Endodermal cell (in vitro differentiated cells): ENCODE data around the gene NPFFR2. TPM values are rescaled to one million over a fixed set of nuclear protein-coding genes. Genes with fewer than 3 reads are reported as not detected.

ENCODE experiments used
- DNase-seq: peaks from one replicate; pipeline ENCODE4 v3.0.0-alpha.2; 2017
- H3K27ac ChIP-seq: 2 replicates; pipeline ENCODE4 v1.5.1; 2013; ENCODE audit warnings: mild to moderate bottlenecking, low read depth, low read length, moderate library complexity
- H3K27me3 ChIP-seq: 2 replicates; pipeline ENCODE4 v1.6.1; 2013; ENCODE audit warnings: mild to moderate bottlenecking, low read length, moderate library complexity; ENCODE audit not compliant: insufficient read depth, control insufficient read depth, poor library complexity, severe bottlenecking
- H3K36me3 ChIP-seq: 2 replicates; pipeline ENCODE4 v1.7.0; 2013; ENCODE audit warnings: mild to moderate bottlenecking, low read length, moderate library complexity; ENCODE audit not compliant: control insufficient read depth, insufficient read depth
- H3K4me1 ChIP-seq: one replicate; pipeline ENCODE4 v1.7.0; 2013; ENCODE audit warnings: low read length; ENCODE audit not compliant: control insufficient read depth, insufficient read depth
- H3K4me3 ChIP-seq: 2 replicates; pipeline ENCODE4 v1.5.1; 2013; ENCODE audit warnings: mild to moderate bottlenecking, low read length, moderate library complexity
- H3K9ac ChIP-seq: 2 replicates; pipeline ENCODE4 v1.6.1; 2013; ENCODE audit warnings: mild to moderate bottlenecking, low read length, moderate library complexity; ENCODE audit not compliant: poor library complexity, severe bottlenecking; ENCODE audit errors: extremely low read depth
- H3K9me3 ChIP-seq: 2 replicates; pipeline ENCODE4 v1.6.1; 2013; ENCODE audit warnings: mild to moderate bottlenecking, low read length, moderate library complexity; ENCODE audit not compliant: control insufficient read depth
- H3K27ac Mint-ChIP-seq: 2 replicates; pipeline ENCODE4 v1.8.0; 2020; ENCODE audit warnings: mixed read lengths
- H3K27me3 Mint-ChIP-seq: 2 replicates; pipeline ENCODE4 v1.8.0; 2021; ENCODE audit warnings: mild to moderate bottlenecking, mixed read lengths; ENCODE audit not compliant: insufficient read depth
- H3K36me3 Mint-ChIP-seq: 2 replicates; pipeline ENCODE4 v1.8.0; 2020; ENCODE audit warnings: low read depth, mixed read lengths
- H3K4me1 Mint-ChIP-seq: 2 replicates; pipeline ENCODE4 v1.8.0; 2020; ENCODE audit warnings: mixed read lengths
- H3K4me3 Mint-ChIP-seq: 2 replicates; pipeline ENCODE4 v1.8.0; 2020; ENCODE audit warnings: mild to moderate bottlenecking, moderate library complexity, mixed read lengths
- H3K9me3 Mint-ChIP-seq: 2 replicates; pipeline ENCODE4 v1.8.0; 2020; ENCODE audit warnings: mild to moderate bottlenecking, mixed read lengths
- WGBS, 2 experiments: methylation state at CpG; one replicate each; pipeline versions ENCODE4 v1.1.5 to v1.1.7; 2013; ENCODE audit warnings: missing lambda C conversion rate in 2 of 2, mixed read lengths in 1 of 2; ENCODE audit not compliant: insufficient coverage in 1 of 2, insufficient read length in 1 of 2; 5-methylcytosine and 5-hydroxymethylcytosine counted together
- total RNA-seq, 2 donors: library from RNA; stranded (reverse); fragmentation: NEBNext Ultra II Directional in 1 of 2; extraction: Animal tissue kit (Norgen Biotek cat#: 25700) in 1 of 2; gene quantifications; 2 replicates in 1 of 2; 3 replicates in 1 of 2; pipeline ENCODE4 v1.2.1, GENCODE V29; 2021
- TF ChIP-seq, protein P1 (sequence below): fragments of 200-600 bp; sonication (generic); conservative IDR thresholded peaks from 2 replicates; pipeline ENCODE4 v1.5.0; 2021; ENCODE audit warnings: antibody characterized with exemption, mild to moderate bottlenecking

NPFFR2 gene
- total RNA-seq, 2 donors from 2014 or later = 0.29 to 1.5 TPM

DNA sequence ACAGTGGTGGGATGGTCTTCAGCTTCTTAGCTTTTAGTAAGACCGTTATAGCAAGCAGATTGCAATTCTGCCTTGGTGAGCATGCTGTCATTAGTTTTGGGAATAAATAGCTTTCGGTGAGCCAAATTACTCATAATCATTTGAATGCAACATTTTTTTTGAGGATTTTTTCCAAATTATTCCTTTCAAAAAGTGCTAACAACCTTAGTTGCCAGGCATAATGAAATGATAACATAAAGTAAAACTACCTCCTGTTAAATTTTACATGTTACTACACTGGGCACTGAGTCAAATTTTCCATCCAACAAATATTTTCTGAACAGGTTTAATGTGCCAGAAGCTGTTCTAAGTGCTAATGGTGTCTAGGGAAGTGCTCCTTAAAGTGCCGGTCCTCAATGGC is 15.8 kb upstream of the NPFFR2 start:
- WGBS, 2 experiments = 94 to 97% methylated on average over 3 of the region's 3 CpGs
- no peaks in the 10 kb centered on the region for H3K4me1 ChIP-seq
- no peaks in the 10 kb centered on the region for H3K36me3 ChIP-seq
- Mint-ChIP-seq H3K4me3 (no peak overlapping the region), H3K4me1 (no peaks in the 10 kb centered on the region), H3K36me3 (no peaks in the 10 kb centered on the region), H3K27me3 (no peaks in the 10 kb centered on the region), H3K27ac (no peak overlapping the region), H3K9me3 (no peaks in the 10 kb centered on the region)
- H3K27me3 ChIP-seq = no peaks in the 10 kb centered on the region
- no peak overlapping the region for H3K9ac ChIP-seq
- H3K4me3 ChIP-seq = no peak overlapping the region
- H3K9me3 ChIP-seq = no peaks in the 10 kb centered on the region
- no peak overlapping the region for H3K27ac ChIP-seq
- no peak for DNase-seq
- TF ChIP-seq, protein P1, sequence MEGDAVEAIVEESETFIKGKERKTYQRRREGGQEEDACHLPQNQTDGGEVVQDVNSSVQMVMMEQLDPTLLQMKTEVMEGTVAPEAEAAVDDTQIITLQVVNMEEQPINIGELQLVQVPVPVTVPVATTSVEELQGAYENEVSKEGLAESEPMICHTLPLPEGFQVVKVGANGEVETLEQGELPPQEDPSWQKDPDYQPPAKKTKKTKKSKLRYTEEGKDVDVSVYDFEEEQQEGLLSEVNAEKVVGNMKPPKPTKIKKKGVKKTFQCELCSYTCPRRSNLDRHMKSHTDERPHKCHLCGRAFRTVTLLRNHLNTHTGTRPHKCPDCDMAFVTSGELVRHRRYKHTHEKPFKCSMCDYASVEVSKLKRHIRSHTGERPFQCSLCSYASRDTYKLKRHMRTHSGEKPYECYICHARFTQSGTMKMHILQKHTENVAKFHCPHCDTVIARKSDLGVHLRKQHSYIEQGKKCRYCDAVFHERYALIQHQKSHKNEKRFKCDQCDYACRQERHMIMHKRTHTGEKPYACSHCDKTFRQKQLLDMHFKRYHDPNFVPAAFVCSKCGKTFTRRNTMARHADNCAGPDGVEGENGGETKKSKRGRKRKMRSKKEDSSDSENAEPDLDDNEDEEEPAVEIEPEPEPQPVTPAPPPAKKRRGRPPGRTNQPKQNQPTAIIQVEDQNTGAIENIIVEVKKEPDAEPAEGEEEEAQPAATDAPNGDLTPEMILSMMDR = no peak

DNA sequence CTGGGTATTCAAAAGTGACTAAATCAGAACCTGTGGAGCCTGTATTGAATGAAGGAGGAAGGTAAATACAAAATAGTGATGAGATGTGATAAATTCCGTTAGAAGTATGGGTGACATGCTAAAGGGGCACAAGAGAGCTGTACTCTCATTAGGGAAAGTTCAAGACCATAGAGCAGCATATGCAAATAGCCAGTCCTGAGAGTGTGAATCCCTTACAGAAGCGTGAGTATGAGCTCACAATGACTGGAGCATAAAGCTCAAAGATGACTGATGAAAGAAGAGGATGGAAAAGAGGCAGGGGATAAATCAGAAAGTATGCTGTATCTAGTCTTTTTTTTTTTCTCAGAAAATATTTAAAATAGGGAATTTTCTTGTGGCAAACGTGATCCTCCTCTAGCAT is 12.1 kb upstream of the NPFFR2 start:
- Histone ChIP-seq H3K4me3 (no peak overlapping the region), H3K9ac (no peak overlapping the region), H3K4me1 (no peaks in the 10 kb centered on the region), H3K27ac (no peak overlapping the region), H3K36me3 (no peaks in the 10 kb centered on the region), H3K9me3 (no peaks in the 10 kb centered on the region), H3K27me3 (no peaks in the 10 kb centered on the region)
- Mint-ChIP-seq H3K36me3 (no peaks in the 10 kb centered on the region), H3K4me1 (no peaks in the 10 kb centered on the region), H3K9me3 (no peaks in the 10 kb centered on the region), H3K4me3 (no peak overlapping the region), H3K27me3 (no peaks in the 10 kb centered on the region), H3K27ac (no peak overlapping the region)
- DNase-seq = no peak
- TF ChIP-seq, protein P1 = no peak
- WGBS, 2 experiments = 82 to 93% methylated on average over 2 to 3 of the region's 3 CpGs

DNA sequence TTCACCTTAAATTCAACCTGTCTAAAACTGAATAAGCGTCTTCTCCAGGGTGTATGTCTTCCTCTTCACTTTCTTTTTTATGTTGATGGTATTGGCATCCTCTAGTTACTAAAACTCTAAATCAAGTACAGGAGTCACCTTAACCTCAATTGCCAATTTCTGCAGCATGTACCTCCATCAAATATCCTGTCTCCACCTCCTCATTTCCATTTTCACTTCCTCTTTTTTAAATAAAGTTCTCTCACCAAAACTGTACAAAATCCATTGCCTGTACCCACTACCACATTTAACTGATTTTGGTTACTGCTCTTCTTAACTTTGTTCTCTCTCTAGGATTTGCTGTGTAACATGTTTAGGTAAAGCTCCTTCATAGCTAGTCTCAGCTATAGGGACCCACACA is 9.2 kb upstream of the NPFFR2 start:
- H3K27ac ChIP-seq = no peak overlapping the region
- H3K4me1 ChIP-seq = no peaks in the 10 kb centered on the region
- H3K4me1 Mint-ChIP-seq = peaks cover 7% of the 10 kb centered on the region
- H3K4me3 Mint-ChIP-seq = no peak overlapping the region
- DNase-seq = no peak
- TF ChIP-seq, protein P1 = no peak
- no peaks in the 10 kb centered on the region for H3K27me3 Mint-ChIP-seq
- 80 to 100% methylated on average over 1 of the region's 1 CpG for WGBS, 2 experiments
- no peak overlapping the region for H3K4me3 ChIP-seq
- no peaks in the 10 kb centered on the region for H3K36me3 Mint-ChIP-seq
- no peak overlapping the region for H3K27ac Mint-ChIP-seq
- no peaks in the 10 kb centered on the region for H3K9me3 Mint-ChIP-seq
- no peaks in the 10 kb centered on the region for H3K36me3 ChIP-seq
- no peaks in the 10 kb centered on the region for H3K9me3 ChIP-seq
- H3K9ac ChIP-seq = no peak overlapping the region
- no peaks in the 10 kb centered on the region for H3K27me3 ChIP-seq
